Measurements from ENCODE around the gene CTSV.
"Not testable (repeated sequence)": the region's sequence is repeated elsewhere in the genome, so short reads cannot be mapped to it uniquely, and the experiment has no call there.

CTSV gene

GRCh38 chr9:96997009-96997701, 41.8 kb downstream of the CTSV start:
- not testable (repeated sequence) for H3K27me3 ChIP-seq (ENCODE audit: insufficient read depth, poor library complexity, severe bottlenecking); H3K4me3 ChIP-seq (replicated peaks; ENCODE audit: insufficient read depth, low read length)

GRCh38 chr9:96994531-96995016, 44.4 kb downstream of the CTSV start:
- H3K27me3 ChIP-seq (ENCODE audit: insufficient read depth, poor library complexity, severe bottlenecking); H3K4me3 ChIP-seq (replicated peaks; ENCODE audit: insufficient read depth, low read length); DNase-seq (ENCODE audit: low read depth in 1 of 2, low spot score in 1 of 2); H3K27ac ChIP-seq (replicated peaks): not testable (repeated sequence)

More at GRCh38 chr9:96997009-96997701, 41.8 kb downstream of the CTSV start:
- not testable (repeated sequence) for DNase-seq (ENCODE audit: low read depth in 1 of 2, low spot score in 1 of 2); H3K27ac ChIP-seq (replicated peaks)

- DNase-seq (ENCODE audit: low read depth in 1 of 2, low spot score in 1 of 2) = not testable (repeated sequence)
These were observed 46.6 kb downstream of the CTSV start for GRCh38 chr9:96992303-96992702.

GRCh38 chr9:96989747-96990318, 49.1 kb downstream of the CTSV start:
- not testable (repeated sequence) for H3K4me3 ChIP-seq (replicated peaks; ENCODE audit: insufficient read depth, low read length); H3K27ac ChIP-seq (replicated peaks); H3K27me3 ChIP-seq (ENCODE audit: insufficient read depth, poor library complexity, severe bottlenecking); DNase-seq (ENCODE audit: low read depth in 1 of 2, low spot score in 1 of 2)

More at GRCh38 chr9:96992303-96992702, 46.6 kb downstream of the CTSV start:
- H3K4me3 ChIP-seq (replicated peaks; ENCODE audit: insufficient read depth, low read length); H3K27ac ChIP-seq (replicated peaks); H3K27me3 ChIP-seq (ENCODE audit: insufficient read depth, poor library complexity, severe bottlenecking): not testable (repeated sequence)

- H3K27me3 ChIP-seq (ENCODE audit: insufficient read depth, poor library complexity, severe bottlenecking); H3K4me3 ChIP-seq (replicated peaks; ENCODE audit: insufficient read depth, low read length); DNase-seq (ENCODE audit: low read depth in 1 of 2, low spot score in 1 of 2); H3K27ac ChIP-seq (replicated peaks): not testable (repeated sequence)
These were observed 54.1 kb downstream of the CTSV start for GRCh38 chr9:96984887-96985286.

GRCh38 chr9:96984139-96984538, 54.8 kb downstream of the CTSV start:
- not testable (repeated sequence) for H3K27ac ChIP-seq (replicated peaks); H3K4me3 ChIP-seq (replicated peaks; ENCODE audit: insufficient read depth, low read length); DNase-seq (ENCODE audit: low read depth in 1 of 2, low spot score in 1 of 2); H3K27me3 ChIP-seq (ENCODE audit: insufficient read depth, poor library complexity, severe bottlenecking)

GRCh38 chr9:96983496-96984122, 55.3 kb downstream of the CTSV start:
- H3K27ac ChIP-seq (replicated peaks); H3K4me3 ChIP-seq (replicated peaks; ENCODE audit: insufficient read depth, low read length); H3K27me3 ChIP-seq (ENCODE audit: insufficient read depth, poor library complexity, severe bottlenecking); DNase-seq (ENCODE audit: low read depth in 1 of 2, low spot score in 1 of 2): not testable (repeated sequence)

Data from HL-60 (cell line).